H1 (cell line): ENCODE results near the gene CHD2. TPM values are rescaled to one million over a fixed set of nuclear protein-coding genes. Genes with fewer than 3 reads are reported as not detected.

Experiments used
- CTCF ChIA-PET: fragments of 300-600 bp; sonication (Branson Sonifier 250); formaldehyde crosslinking; loops from one replicate; lab custom pipeline; 2021; ENCODE audit not compliant: partially characterized antibody; lab: Charles Lee
- POLR2A ChIA-PET: fragments of 300-600 bp; sonication (Branson Sonifier 250); formaldehyde crosslinking; loops from one replicate; lab custom pipeline; 2021; ENCODE audit warnings: inconsistent platforms; ENCODE audit not compliant: partially characterized antibody; lab: Charles Lee
- DNase-seq, 2 experiments: peaks; one replicate each; pipeline versions ENCODE4 v3.0.0 to v3.0.0-alpha.2; 2010 to 2022; ENCODE audit warnings: low spot score in 2 of 2, low read depth in 1 of 2, mixed read lengths in 1 of 2
- FAIRE-seq: peaks from 2 replicates; lab custom pipeline; 2011; peaks lifted over from hg19 to GRCh38; lab: Jason Lieb, UNC
- H2AFZ ChIP-seq: 2 replicates; pipeline ENCODE4 v1.8.1; 2012; ENCODE audit warnings: low read length, inconsistent platforms
- H2AK5ac ChIP-seq: 2 replicates; pipeline ENCODE4 v1.6.1; 2013; ENCODE audit warnings: low read depth, low read length
- H2BK120ac ChIP-seq: replicated peaks from 2 replicates; pipeline ENCODE3; 2013; ENCODE audit warnings: low read depth, low read length, inconsistent platforms
- H2BK12ac ChIP-seq: 2 replicates; pipeline ENCODE4 v1.6.1; 2013; ENCODE audit warnings: low read depth, low read length
- H2BK15ac ChIP-seq: 2 replicates; pipeline ENCODE4 v1.6.1; 2013; ENCODE audit warnings: low read length
- H2BK20ac ChIP-seq: 2 replicates; pipeline ENCODE4 v1.6.1; 2013; ENCODE audit warnings: low read length
- H2BK5ac ChIP-seq: 2 replicates; pipeline ENCODE4 v1.6.1; 2013; ENCODE audit warnings: low read depth, low read length
- H3K14ac ChIP-seq: 2 replicates; pipeline ENCODE4 v1.6.1; 2013; ENCODE audit warnings: inconsistent platforms; ENCODE audit not compliant: insufficient read length
- H3K18ac ChIP-seq: 2 replicates; pipeline ENCODE4 v1.6.1; 2013; ENCODE audit warnings: low read length; ENCODE audit errors: extremely low read depth
- H3K23ac ChIP-seq: 2 replicates; pipeline ENCODE4 v1.6.1; 2013; ENCODE audit warnings: inconsistent platforms; ENCODE audit not compliant: insufficient read length
- H3K23me2 ChIP-seq: 2 replicates; pipeline ENCODE4 v1.6.1; 2013; ENCODE audit warnings: low read depth, low read length
- H3K27ac ChIP-seq: 2 replicates; pipeline ENCODE4 v1.6.1; 2011; ENCODE audit warnings: low read depth, low read length, inconsistent platforms
- H3K27me3 ChIP-seq, 4 experiments: replicated peaks in 1 of 4; 1 replicate in 1 of 4; 2 replicates in 3 of 4; pipeline versions ENCODE4 v1.6.1 to v1.8.1; 2011 to 2013; ENCODE audit warnings: low read length in 3 of 4, mild to moderate bottlenecking in 3 of 4, inconsistent platforms in 2 of 4, mixed read lengths in 2 of 4, moderate library complexity in 1 of 4; ENCODE audit not compliant: control insufficient read depth in 3 of 4, insufficient read depth in 3 of 4; ENCODE audit errors: extremely low read depth in 1 of 4
- H3K36me3 ChIP-seq, 4 experiments: 2 replicates each; pipeline versions ENCODE4 v1.6.1 to v1.8.1; 2011 to 2013; ENCODE audit warnings: mild to moderate bottlenecking in 4 of 4, low read length in 3 of 4, moderate library complexity in 2 of 4, control low read depth in 1 of 4, inconsistent platforms in 1 of 4; ENCODE audit not compliant: insufficient read depth in 4 of 4, control insufficient read depth in 2 of 4
- H3K4ac ChIP-seq: replicated peaks from 2 replicates; pipeline ENCODE3; 2013; ENCODE audit warnings: low read length, low read depth, mixed read lengths, inconsistent platforms; ENCODE audit not compliant: insufficient read length
- H3K4me1 ChIP-seq, 4 experiments: replicated peaks in 1 of 4; 1 replicate in 1 of 4; 2 replicates in 3 of 4; pipeline versions ENCODE4 v1.6.1 to v1.8.1; 2011 to 2013; ENCODE audit warnings: low read length in 3 of 4, inconsistent platforms in 2 of 4, mixed read lengths in 1 of 4; ENCODE audit not compliant: insufficient read depth in 4 of 4, control insufficient read depth in 3 of 4
- H3K4me2 ChIP-seq, 2 experiments: 2 replicates each; pipeline versions ENCODE4 v1.6.1 to v1.8.1; 2011 to 2013; ENCODE audit warnings: low read depth in 2 of 2, low read length in 2 of 2, control low read depth in 1 of 2, inconsistent platforms in 1 of 2, mild to moderate bottlenecking in 1 of 2; ENCODE audit not compliant: insufficient read depth in 1 of 2
- H3K4me3 ChIP-seq, 4 experiments: fragments of 200-600, 300-600 bp in 1 of 4; sonication (generic), shearing (Covaris generic), sonication (Bioruptor Twin) in 1 of 4; 2 replicates each; pipeline versions ENCODE4 v1.5.1 to v1.8.1; 2011 to 2016; ENCODE audit warnings: low read length in 4 of 4, low read depth in 3 of 4, control low read depth in 2 of 4, inconsistent platforms in 2 of 4, mild to moderate bottlenecking in 2 of 4, mixed read lengths in 1 of 4, moderate library complexity in 1 of 4; ENCODE audit not compliant: insufficient read depth in 2 of 4; ENCODE audit errors: extremely low read depth in 1 of 4
- H3K56ac ChIP-seq: replicated peaks from 2 replicates; pipeline ENCODE3; 2013; ENCODE audit warnings: low read depth, mild to moderate bottlenecking, mixed read lengths, low read length, inconsistent platforms; ENCODE audit not compliant: insufficient read length
- H3K79me1 ChIP-seq: 2 replicates; pipeline ENCODE4 v1.6.1; 2013; ENCODE audit warnings: low read depth, low read length, control low read depth
- H3K79me2 ChIP-seq, 2 experiments: 2 replicates each; pipeline versions ENCODE4 v1.6.1 to v1.8.1; 2012 to 2013; ENCODE audit warnings: low read length in 2 of 2, mild to moderate bottlenecking in 2 of 2, inconsistent platforms in 1 of 2; ENCODE audit not compliant: insufficient read depth in 2 of 2, control insufficient read depth in 1 of 2
- H3K9ac ChIP-seq, 4 experiments: replicated peaks in 1 of 4; 1 replicate in 1 of 4; 2 replicates in 3 of 4; pipeline versions ENCODE4 v1.6.1 to v1.8.1; 2011 to 2013; ENCODE audit warnings: low read depth in 3 of 4, low read length in 3 of 4, control low read depth in 2 of 4, mild to moderate bottlenecking in 2 of 4, moderate library complexity in 2 of 4, inconsistent platforms in 1 of 4; ENCODE audit errors: extremely low read depth in 1 of 4
- H3K9me3 ChIP-seq, 2 experiments: 2 replicates each; pipeline versions ENCODE4 v1.6.1 to v1.8.1; 2012 to 2013; ENCODE audit warnings: mild to moderate bottlenecking in 2 of 2, moderate library complexity in 2 of 2, control low read depth in 1 of 2, inconsistent platforms in 1 of 2, low read depth in 1 of 2, low read length in 1 of 2, mixed read lengths in 1 of 2; ENCODE audit not compliant: insufficient read depth in 2 of 2
- H4K20me1 ChIP-seq, 2 experiments: replicated peaks in 1 of 2; 2 replicates each; pipeline versions ENCODE3 to v1.8.1; 2011 to 2013; ENCODE audit warnings: inconsistent platforms in 2 of 2, low read length in 2 of 2, mild to moderate bottlenecking in 1 of 2; ENCODE audit not compliant: insufficient read depth in 2 of 2, control insufficient read depth in 1 of 2
- H4K5ac ChIP-seq: 2 replicates; pipeline ENCODE4 v1.6.1; 2013; ENCODE audit warnings: low read length, low read depth, mixed read lengths, inconsistent platforms; ENCODE audit not compliant: insufficient read length
- H4K8ac ChIP-seq: 2 replicates; pipeline ENCODE4 v1.8.0; 2013; ENCODE audit warnings: mild to moderate bottlenecking, moderate library complexity, low read length, inconsistent platforms; ENCODE audit not compliant: insufficient read depth; ENCODE audit errors: extremely low read depth
- H4K91ac ChIP-seq: replicated peaks from 2 replicates; pipeline ENCODE3; 2013; ENCODE audit warnings: low read length, mixed read lengths, inconsistent platforms; ENCODE audit not compliant: insufficient read length
- E2F6 ChIP-seq: IDR thresholded peaks from 2 replicates; pipeline ENCODE4 v1.6.1; 2012; ENCODE audit warnings: inconsistent platforms
- GABPA ChIP-seq: IDR thresholded peaks from 2 replicates; pipeline ENCODE4 v1.6.1; 2011; ENCODE audit warnings: mild to moderate bottlenecking, low read length, moderate library complexity, borderline replicate concordance; ENCODE audit not compliant: insufficient read depth
- KDM5A ChIP-seq: fragments of 200-600 bp; IDR thresholded peaks from 2 replicates; pipeline ENCODE4 v1.7.1; 2012; ENCODE audit warnings: mild to moderate bottlenecking, low read length, inconsistent platforms, mixed read lengths
- MAFK ChIP-seq: IDR thresholded peaks from 2 replicates; pipeline ENCODE4 v1.6.1; 2012; ENCODE audit warnings: low read depth, mild to moderate bottlenecking, improper control_type of control experiment, low read length
- MAX ChIP-seq: IDR thresholded peaks from 2 replicates; pipeline ENCODE4 v1.6.1; 2012; ENCODE audit warnings: inconsistent platforms
- WGBS, 2 experiments: shearing (Covaris generic) in 1 of 2; methylation state at CpG; one replicate each; pipeline versions ENCODE4 v1.1.6 to v1.1.7; 2013 to 2015; ENCODE audit warnings: low lambda C conversion rate in 2 of 2, mixed read lengths in 2 of 2, inconsistent platforms in 1 of 2, low coverage in 1 of 2, missing lambda C conversion rate in 1 of 2; ENCODE audit not compliant: insufficient replicate concordance in 2 of 2, insufficient coverage in 1 of 2, insufficient read length in 1 of 2; ENCODE audit errors: extremely low coverage in 1 of 2, missing lambda C conversion rate in 1 of 2; 5-methylcytosine and 5-hydroxymethylcytosine counted together
- polyA plus RNA-seq, 7 experiments: library from polyadenylated mRNA; depleted of rRNA in 3 of 7; stranded (reverse) in 5 of 7; unstranded in 2 of 7; fragments of >200 nt in 5 of 7; fragments of 200-250 nt in 2 of 7; gene quantifications; 1 replicate in 5 of 7; 2 replicates in 1 of 7; 4 replicates in 1 of 7; pipeline versions ENCODE4 v1.2.1 to v1.2.3, GENCODE V29; 2011 to 2013; ENCODE audit warnings: missing spikeins in 2 of 7, mixed read lengths in 2 of 7
- total RNA-seq: library from RNA; stranded (reverse); fragmentation: NEBNext Ultra II Directional; extraction: Animal tissue kit (Norgen Biotek cat#: 25700); gene quantifications from 2 replicates; pipeline ENCODE4 v1.2.1, GENCODE V29; 2021

CHD2 gene
- total and polyA plus RNA-seq, 2 of the 8 experiments (the other 6 are each of a cell fraction or from before 2014, with no cell fraction given): 28.8 to 70.0 TPM

GRCh38 chr15:93049914-93050578 lies 149.9 kb downstream of the CHD2 start:
- no peak for TF ChIP-seq MAX
- no peak for TF ChIP-seq MAFK
- no peak for TF ChIP-seq GABPA
- TF ChIP-seq E2F6: no peak
- no peak for TF ChIP-seq KDM5A
- TF ChIP-seq, all 59 proteins: peak for 0
- Histone ChIP-seq H3K27ac (no peak overlapping the region), H2BK20ac (no peak overlapping the region), H3K79me1 (peaks cover 17% of the 10 kb centered on the region; the same call in 1 of the 2 replicates), H3K56ac (no peak overlapping the region), H2BK120ac (no peak overlapping the region), H3K14ac (no peak overlapping the region), H3K36me3 (peaks cover 40 to 89% (median 73%) of the 10 kb centered on the region in 4 experiments), H2BK15ac (no peak overlapping the region), H3K9me3 (peaks cover 5 to 7% of the 10 kb centered on the region in 2 experiments; a peak in 2 of 4 replicates), H3K4me1 (no peaks in the 10 kb centered on the region; a peak in 1 of 7 replicates), H3K18ac (no peak overlapping the region), H2BK12ac (no peak overlapping the region), H2BK5ac (no peak overlapping the region), H3K4me2 (no peak overlapping the region), H4K20me1 (peaks cover 19 to 38% of the 10 kb centered on the region in 2 experiments), H3K79me2 (peaks cover 0 to 33% of the 10 kb centered on the region in 2 experiments; a peak in 1 of 4 replicates), H3K27me3 (no peaks in the 10 kb centered on the region), H4K5ac (no peak overlapping the region), H4K8ac (peak overlapping the region; percentile 15; the same call in 1 of the 2 replicates), H2AFZ (no peak overlapping the region), H3K23me2 (no peaks in the 10 kb centered on the region), H3K9ac (no peak overlapping the region), H3K23ac (no peak overlapping the region), H3K4me3 (no peak overlapping the region), H4K91ac (no peak overlapping the region), H3K4ac (no peak overlapping the region), H2AK5ac (no peak overlapping the region)
- ChIA-PET CTCF (interaction anchor here (0.9 to 15.8 kb wide), 6 partner anchors 10 to 35 kb away, joined by 3 to 119 read pairs (median 6); no protein-coding TSS in a partner anchor), POLR2A (interaction anchor here (1.0 kb wide), 1 partner anchor 8 kb away, joined by 3 read pairs; no protein-coding TSS in a partner anchor)
- FAIRE-seq (no peak), DNase-seq (no peak)
- 97% methylated on average over 15 of the region's 15 CpGs; no CpG with 5 or more reads in 1 of the 2 experiments for WGBS, 2 experiments
